NOMO-1 treated with DMSO at 0.1 percent for 48 hours (cell line): ENCODE results near the gene RCAN2.
"Not testable (repeated sequence)": the region's sequence is repeated elsewhere in the genome, so short reads cannot be mapped to it uniquely, and the experiment has no call there.

Experiments used
- DNase-seq: peaks from one replicate; lab custom pipeline; 2025; ENCODE audit not compliant: unreplicated experiment; lab: John Stamatoyannopoulos, UW

Gene RCAN2

DNA sequence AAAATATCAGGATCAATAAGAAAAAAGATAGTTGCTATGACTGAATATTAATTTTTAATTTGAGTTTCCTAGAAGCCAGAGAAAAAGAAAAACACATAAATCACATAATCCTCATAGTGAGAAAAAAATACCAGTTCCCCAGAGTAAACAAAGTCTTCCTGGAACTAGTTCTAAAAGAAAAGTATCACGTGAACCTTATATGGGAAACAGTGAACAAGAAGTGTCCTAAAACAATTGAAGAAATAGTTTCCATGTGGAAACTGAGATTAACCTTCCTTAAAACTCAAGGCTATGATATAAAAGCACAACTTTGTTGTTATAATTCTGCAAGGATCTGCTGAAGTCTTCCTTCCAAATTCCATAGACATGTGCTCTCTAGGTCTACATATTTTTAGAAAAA, 50.6 kb downstream of the RCAN2 start:
- DNase-seq, result no peak

- no peak for DNase-seq
Observed at GRCh38 chr6:46440141-46440540, 51.1 kb downstream of the RCAN2 start.

GRCh38 chr6:46438245-46438644, 53.0 kb downstream of the RCAN2 start:
- no peak for DNase-seq

GRCh38 chr6:46437671-46438221, 53.5 kb downstream of the RCAN2 start:
- DNase-seq, result peak; percentile 22

- no peak for DNase-seq
Observed at GRCh38 chr6:46422619-46423018, 68.6 kb downstream of the RCAN2 start.

DNA sequence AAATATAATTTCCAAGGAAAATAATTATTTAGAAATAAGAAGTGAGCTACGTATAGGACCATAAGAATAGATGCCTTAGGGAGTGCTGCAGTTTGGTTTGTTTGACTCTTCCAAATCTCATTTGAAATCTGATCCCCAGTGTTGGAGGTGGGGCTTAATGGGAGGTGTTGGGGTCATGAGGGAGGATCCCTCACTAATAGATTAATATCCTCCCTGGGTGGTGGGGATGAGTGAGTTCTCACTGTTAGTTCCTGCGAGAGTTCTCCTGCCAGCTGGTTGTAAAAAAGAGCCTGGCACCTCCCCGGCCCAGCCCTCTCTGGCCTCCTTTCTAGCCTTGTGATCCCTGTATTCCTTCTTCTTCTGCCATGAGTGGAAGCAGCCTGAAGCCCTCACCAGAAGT, 69.3 kb downstream of the RCAN2 start:
- DNase-seq, result no peak

DNA sequence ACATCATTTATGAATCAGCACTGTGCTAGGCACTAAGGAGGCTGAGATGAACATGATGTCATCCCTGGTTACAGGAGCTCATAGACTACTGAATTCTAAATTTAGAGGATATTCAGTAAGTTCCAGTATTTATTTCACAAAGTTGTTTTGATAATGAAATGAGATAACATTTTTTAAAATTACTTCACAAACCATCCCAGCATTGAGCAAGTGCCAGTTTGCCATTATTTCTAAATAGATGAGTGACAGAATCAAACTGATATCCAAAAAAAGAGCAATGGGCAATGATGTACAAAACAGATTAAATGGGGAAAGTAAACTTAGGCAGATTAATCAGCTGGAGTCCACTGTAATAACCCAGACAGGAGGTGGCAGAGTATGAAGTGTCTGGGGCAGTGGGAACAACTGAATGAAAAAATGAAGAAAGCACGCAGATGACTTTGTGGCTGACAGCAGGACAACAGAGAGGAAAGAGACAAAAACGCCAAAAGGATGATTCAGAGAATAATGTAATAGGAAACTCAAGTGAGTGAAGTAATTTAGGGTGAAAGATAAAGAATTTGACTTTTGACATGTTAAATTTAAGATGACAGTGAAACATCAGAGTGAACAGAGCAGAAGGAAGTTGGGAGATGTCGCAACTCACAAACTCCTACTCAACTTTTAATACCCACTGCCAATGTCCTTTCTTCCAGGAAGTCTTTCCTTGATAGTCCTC, 70.2 kb downstream of the RCAN2 start:
- DNase-seq, result no peak

GRCh38 chr6:46419576-46420002, 71.7 kb downstream of the RCAN2 start:
- peak; percentile 47 for DNase-seq

DNA sequence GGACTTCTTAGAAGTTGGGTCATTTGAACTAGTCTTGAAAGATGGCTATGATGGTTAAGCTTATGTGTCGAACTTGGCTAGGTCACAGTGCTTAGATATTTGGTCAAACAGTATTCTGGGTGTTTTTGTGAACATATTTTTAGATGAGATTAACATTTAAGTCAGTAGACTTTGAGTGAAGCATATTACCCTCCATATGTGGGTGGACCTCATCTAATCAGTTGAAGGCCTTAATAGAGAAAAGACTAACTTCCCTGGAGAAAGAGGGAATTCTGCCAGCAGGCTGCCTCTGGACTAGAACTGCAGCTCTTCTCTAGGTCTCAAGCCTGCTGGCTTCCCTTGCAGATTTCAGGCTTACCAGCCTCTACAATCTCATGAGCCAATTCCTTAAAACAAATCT, 76.9 kb downstream of the RCAN2 start:
- DNase-seq, result no peak

GRCh38 chr6:46412662-46413061, 78.6 kb downstream of the RCAN2 start:
- DNase-seq, result no peak

DNA sequence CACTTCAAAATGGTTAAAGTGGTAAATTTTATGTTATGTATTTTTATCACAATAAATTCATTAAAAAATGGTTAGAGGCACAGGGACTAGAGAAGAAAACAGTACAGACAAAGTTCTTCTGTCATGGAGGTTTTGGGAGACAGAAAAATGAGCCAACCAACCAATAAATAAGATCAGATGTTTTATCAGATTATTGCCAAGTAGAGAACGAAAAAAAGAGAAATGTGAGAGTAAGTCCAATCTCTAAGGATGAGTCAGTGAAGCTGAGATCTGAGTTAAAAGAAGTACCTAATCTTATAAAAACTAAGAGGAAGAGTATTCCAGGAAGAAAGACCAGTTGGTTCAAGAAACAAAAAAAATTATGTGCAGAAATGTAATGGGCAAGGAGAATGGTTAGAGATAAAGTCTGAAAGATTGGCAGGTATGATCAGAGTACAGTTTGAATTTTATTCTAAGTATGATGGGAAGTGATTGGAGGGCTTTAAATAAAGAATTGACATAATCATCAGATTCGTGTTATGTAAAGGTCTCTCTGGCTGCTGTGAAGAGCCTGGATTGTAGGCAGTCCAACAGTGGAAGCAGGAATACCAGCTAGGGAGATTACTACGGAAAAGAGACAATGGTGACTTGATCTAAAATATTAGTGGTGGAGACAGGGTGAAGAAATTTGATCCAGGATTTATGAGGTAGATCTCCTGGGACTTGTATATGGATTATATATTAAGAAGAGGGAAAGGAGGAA, 79.6 kb downstream of the RCAN2 start:
- DNase-seq, result no peak

GRCh38 chr6:46410334-46410953, 80.8 kb downstream of the RCAN2 start:
- peak; percentile 55 for DNase-seq

- no peak for DNase-seq
Observed at GRCh38 chr6:46407776-46408530, 83.3 kb downstream of the RCAN2 start.

- DNase-seq, result no peak
Observed at GRCh38 chr6:46407246-46407645, 84.0 kb downstream of the RCAN2 start.

- DNase-seq, result not testable (repeated sequence)
Observed at GRCh38 chr6:46405620-46406180, 85.5 kb downstream of the RCAN2 start.

GRCh38 chr6:46400898-46401297, 90.4 kb downstream of the RCAN2 start:
- DNase-seq, result no peak

GRCh38 chr6:46395530-46395929, 95.7 kb downstream of the RCAN2 start:
- no peak for DNase-seq

DNA sequence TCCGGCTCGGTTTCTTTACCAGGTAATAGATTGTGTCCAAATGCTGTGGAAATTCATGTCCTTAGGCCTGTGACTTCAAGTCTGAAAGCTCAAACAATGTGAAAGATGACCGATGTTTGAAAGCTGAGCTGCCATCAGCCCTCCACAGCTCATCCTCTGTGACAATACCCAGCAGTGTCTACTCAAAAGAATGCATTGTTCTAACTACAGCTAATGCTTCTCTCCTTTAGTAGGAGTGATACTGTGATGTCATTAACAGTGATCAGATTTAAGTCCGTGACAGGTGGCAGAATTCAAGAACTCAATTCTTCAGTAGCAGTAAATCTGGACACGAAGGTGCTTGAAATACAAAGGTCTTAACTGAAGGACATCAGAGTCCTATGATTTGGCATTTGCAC, 97.3 kb downstream of the RCAN2 start:
- DNase-seq, result no peak

GRCh38 chr6:46393161-46393939, 97.9 kb downstream of the RCAN2 start:
- DNase-seq, result no peak

DNA sequence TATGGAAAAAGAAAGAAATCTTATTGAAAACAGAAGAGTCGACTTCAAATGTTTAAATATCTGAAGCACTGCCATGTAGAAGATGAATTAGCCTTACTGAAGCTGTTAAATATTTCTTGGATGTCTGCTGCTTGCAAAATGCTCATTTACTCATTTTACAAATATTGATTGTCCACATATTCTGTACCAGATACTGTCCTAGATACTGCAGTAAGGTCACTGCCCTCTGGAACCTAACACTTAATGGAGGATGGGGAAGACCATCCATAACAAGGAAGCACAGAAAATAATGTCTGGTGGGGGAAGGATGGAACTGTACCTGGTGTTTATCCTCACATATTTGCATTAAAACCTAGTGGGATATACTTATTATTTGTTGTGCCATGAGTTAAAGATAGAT, 99.0 kb downstream of the RCAN2 start:
- DNase-seq, result no peak
